ENCODE results near the gene POLR3GL.

POLR3GL gene

GRCh38 chr1:145983960-145984830 is 19.7 kb downstream of the POLR3GL start:
- TF ChIP-seq RARB (CRISPR knock-in tag; IDR thresholded peaks at IDR 0.05) = no peak
- no peak for ATAC-seq

GRCh38 chr1:145985129-145985501 is 20.6 kb downstream of the POLR3GL start:
- ATAC-seq = no peak; the same call in 1 of the 3 replicates
- TF ChIP-seq POU6F1 (CRISPR knock-in tag; IDR thresholded peaks at IDR 0.05; ENCODE audit: borderline replicate concordance, low read depth) = no peak
- TF ChIP-seq RARB (CRISPR knock-in tag; IDR thresholded peaks at IDR 0.05) = no peak
- no peak for TF ChIP-seq TCF4 (CRISPR knock-in tag; IDR thresholded peaks at IDR 0.05; ENCODE audit: borderline replicate concordance)
- TF ChIP-seq ZFP30 (CRISPR knock-in tag; IDR thresholded peaks at IDR 0.05) = no peak
- TF ChIP-seq GLIS3 (CRISPR knock-in tag; IDR thresholded peaks at IDR 0.05) = no peak
- no peak for TF ChIP-seq PATZ1 (CRISPR knock-in tag; IDR thresholded peaks at IDR 0.05; ENCODE audit: borderline replicate concordance)
- TF ChIP-seq ESRRG (CRISPR knock-in tag; IDR thresholded peaks at IDR 0.05) = no peak
- no peak for TF ChIP-seq CSDC2 (CRISPR knock-in tag; IDR thresholded peaks at IDR 0.05)
- TF ChIP-seq ZNF8 (CRISPR knock-in tag; IDR thresholded peaks at IDR 0.05) = no peak
- TF ChIP-seq ISL1 (CRISPR knock-in tag; IDR thresholded peaks at IDR 0.05) = no peak
- no peak for TF ChIP-seq ARNTL (CRISPR knock-in tag; IDR thresholded peaks at IDR 0.05; ENCODE audit: borderline replicate concordance, low read depth)
- no peak for TF ChIP-seq OSR1 (CRISPR knock-in tag; IDR thresholded peaks at IDR 0.05)
- no peak for TF ChIP-seq SNAI2 (CRISPR knock-in tag; IDR thresholded peaks at IDR 0.05)
- TF ChIP-seq BACH2 (CRISPR knock-in tag; IDR thresholded peaks at IDR 0.05; ENCODE audit: borderline replicate concordance) = no peak

GRCh38 chr1:145985502-145986439 is 21.3 kb downstream of the POLR3GL start:
- no peak for TF ChIP-seq OSR1 (CRISPR knock-in tag; IDR thresholded peaks at IDR 0.05)
- peak; percentile 78; the same call in 1 of the 2 replicates for TF ChIP-seq ZNF70 (CRISPR knock-in tag; IDR thresholded peaks at IDR 0.05)
- ATAC-seq = peak; percentile 78

GRCh38 chr1:145986551-145986950 is 22.1 kb downstream of the POLR3GL start:
- TF ChIP-seq TCF4 (CRISPR knock-in tag; IDR thresholded peaks at IDR 0.05; ENCODE audit: borderline replicate concordance) = no peak
- ATAC-seq = no peak

- no peak for ATAC-seq
- TF ChIP-seq PATZ1 (CRISPR knock-in tag; IDR thresholded peaks at IDR 0.05; ENCODE audit: borderline replicate concordance) = no peak
- no peak for TF ChIP-seq ZNF8 (CRISPR knock-in tag; IDR thresholded peaks at IDR 0.05)
- TF ChIP-seq ZC3H10 (CRISPR knock-in tag; IDR thresholded peaks at IDR 0.05) = no peak
- TF ChIP-seq TOX (CRISPR knock-in tag; IDR thresholded peaks at IDR 0.05; ENCODE audit: borderline replicate concordance) = no peak
- TF ChIP-seq TSHZ2 (CRISPR knock-in tag; IDR thresholded peaks at IDR 0.05) = no peak
- TF ChIP-seq ZNF565 (CRISPR knock-in tag; conservative IDR thresholded peaks at IDR 0.05; ENCODE audit: low read depth) = no peak
- TF ChIP-seq RARB (CRISPR knock-in tag; IDR thresholded peaks at IDR 0.05) = no peak
- no peak for TF ChIP-seq CSDC2 (CRISPR knock-in tag; IDR thresholded peaks at IDR 0.05)
- TF ChIP-seq ESRRG (CRISPR knock-in tag; IDR thresholded peaks at IDR 0.05) = no peak
- TF ChIP-seq GLIS3 (CRISPR knock-in tag; IDR thresholded peaks at IDR 0.05) = no peak
- no peak for TF ChIP-seq CREB5 (CRISPR knock-in tag; IDR thresholded peaks at IDR 0.05; ENCODE audit: low read depth)
- TF ChIP-seq POU6F1 (CRISPR knock-in tag; IDR thresholded peaks at IDR 0.05; ENCODE audit: borderline replicate concordance, low read depth) = no peak
- no peak for TF ChIP-seq SNAI2 (CRISPR knock-in tag; IDR thresholded peaks at IDR 0.05)
- no peak for TF ChIP-seq BACH2 (CRISPR knock-in tag; IDR thresholded peaks at IDR 0.05; ENCODE audit: borderline replicate concordance)
Measured at GRCh38 chr1:145987926-145988325, 23.4 kb downstream of the POLR3GL start.

Measured in SK-N-SH treated with all-trans-retinoic acid at 6 μM for 48 hours (cell line).